GM13976 (cell line): Measurements from ENCODE around the gene MED13L.
"Not testable (repeated sequence)": the region's sequence is repeated elsewhere in the genome, so short reads cannot be mapped to it uniquely, and the experiment has no call there.

Source experiments
- DNase-seq: peaks from one replicate; pipeline ENCODE4 v3.0.0; 2012; ENCODE audit warnings: low spot score
- CTCF ChIP-seq: IDR thresholded peaks from 2 replicates; pipeline ENCODE4 v1.5.1; 2012; ENCODE audit warnings: borderline replicate concordance, mild to moderate bottlenecking; ENCODE audit not compliant: insufficient read depth; ENCODE audit errors: extremely low read depth, missing control alignments, control extremely low read depth
- in situ Hi-C: fragments of 300-500 bp; cut with MboI; formaldehyde crosslinking; loops from one replicate; pipeline ENCODE4 v1.12.0; 2022; ENCODE audit warnings: low sequenced_read_pairs, mixed read lengths, inconsistent platforms; ENCODE audit not compliant: unreplicated experiment

Gene MED13L

GRCh38 chr12:116135209-116135930 lies 142.1 kb downstream of the MED13L start:
- no peak for DNase-seq
- in situ Hi-C loops: no loop called here
- no peak for TF ChIP-seq CTCF

- DNase-seq: no peak
- in situ Hi-C loops: no loop called here
- no peak for TF ChIP-seq CTCF
Measured at GRCh38 chr12:116133636-116134214, 143.8 kb downstream of the MED13L start.

GRCh38 chr12:116133149-116133548 lies 144.3 kb downstream of the MED13L start:
- TF ChIP-seq CTCF: no peak
- DNase-seq: no peak
- in situ Hi-C loops: no loop called here

- in situ Hi-C loops, DNase-seq: not testable (repeated sequence)
Measured at GRCh38 chr12:116131987-116132386, 145.5 kb downstream of the MED13L start.

- DNase-seq: no peak
- no peak for TF ChIP-seq CTCF
- in situ Hi-C loops: no loop called here
Measured at GRCh38 chr12:116131176-116131575, 146.3 kb downstream of the MED13L start.

- no peak for TF ChIP-seq CTCF
- in situ Hi-C loops: no loop called here
Measured at GRCh38 chr12:116130431-116130830, 147.1 kb downstream of the MED13L start.

GRCh38 chr12:116128779-116129178 lies 148.7 kb downstream of the MED13L start:
- TF ChIP-seq CTCF: no peak
- DNase-seq: no peak
- in situ Hi-C loops: no loop called here

More at GRCh38 chr12:116130431-116130830, 147.1 kb downstream of the MED13L start:
- no peak for DNase-seq
